ENCODE data around the gene ZG16B. TPM values are rescaled to one million over a fixed set of nuclear protein-coding genes. Genes with fewer than 3 reads are reported as not detected.

The ZG16B gene
- total RNA-seq, 2 donors from 2014 or later: 34.1 to 62.1 TPM

DNA sequence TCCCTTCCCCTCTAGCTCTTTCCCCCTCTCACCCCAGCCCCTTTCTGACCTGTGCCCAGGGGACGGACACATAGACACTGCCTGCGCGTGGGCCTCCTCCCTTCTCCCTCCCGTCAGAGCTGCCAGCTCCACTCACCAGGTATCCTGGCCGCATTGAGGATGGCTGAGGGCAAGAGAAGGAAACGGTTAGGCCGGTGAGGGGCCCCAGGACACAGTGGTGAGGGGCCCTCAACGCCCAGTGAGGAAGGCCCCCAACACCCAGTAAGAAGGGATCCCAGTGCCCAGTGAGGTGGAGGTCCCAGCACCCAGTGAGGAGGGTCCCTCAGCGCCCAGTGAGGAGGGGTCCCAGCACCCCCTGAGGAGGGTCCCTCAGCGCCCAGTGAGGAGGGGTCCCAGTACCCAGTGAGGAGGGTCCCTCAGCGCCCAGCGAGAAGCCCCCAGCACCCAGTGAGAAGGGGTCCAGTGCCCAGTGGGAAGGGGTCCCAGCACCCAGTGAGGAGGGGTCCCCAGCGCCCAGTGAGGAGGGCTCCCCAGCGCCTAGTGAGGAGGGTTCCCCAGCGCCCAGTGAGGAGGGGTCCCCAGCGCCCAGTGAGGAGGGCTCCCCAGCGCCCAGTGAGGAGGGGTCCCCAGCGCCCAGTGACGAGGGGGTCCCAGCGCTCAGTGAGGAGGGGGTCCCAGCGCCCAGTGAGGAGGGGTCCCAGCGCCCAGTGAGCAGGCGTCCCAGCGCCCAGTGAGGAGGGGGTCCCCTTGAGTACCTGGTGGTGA is 26.8 kb downstream of the ZG16B start:
- peak overlapping the region; percentile 34 for H3K4me3 ChIP-seq

DNA sequence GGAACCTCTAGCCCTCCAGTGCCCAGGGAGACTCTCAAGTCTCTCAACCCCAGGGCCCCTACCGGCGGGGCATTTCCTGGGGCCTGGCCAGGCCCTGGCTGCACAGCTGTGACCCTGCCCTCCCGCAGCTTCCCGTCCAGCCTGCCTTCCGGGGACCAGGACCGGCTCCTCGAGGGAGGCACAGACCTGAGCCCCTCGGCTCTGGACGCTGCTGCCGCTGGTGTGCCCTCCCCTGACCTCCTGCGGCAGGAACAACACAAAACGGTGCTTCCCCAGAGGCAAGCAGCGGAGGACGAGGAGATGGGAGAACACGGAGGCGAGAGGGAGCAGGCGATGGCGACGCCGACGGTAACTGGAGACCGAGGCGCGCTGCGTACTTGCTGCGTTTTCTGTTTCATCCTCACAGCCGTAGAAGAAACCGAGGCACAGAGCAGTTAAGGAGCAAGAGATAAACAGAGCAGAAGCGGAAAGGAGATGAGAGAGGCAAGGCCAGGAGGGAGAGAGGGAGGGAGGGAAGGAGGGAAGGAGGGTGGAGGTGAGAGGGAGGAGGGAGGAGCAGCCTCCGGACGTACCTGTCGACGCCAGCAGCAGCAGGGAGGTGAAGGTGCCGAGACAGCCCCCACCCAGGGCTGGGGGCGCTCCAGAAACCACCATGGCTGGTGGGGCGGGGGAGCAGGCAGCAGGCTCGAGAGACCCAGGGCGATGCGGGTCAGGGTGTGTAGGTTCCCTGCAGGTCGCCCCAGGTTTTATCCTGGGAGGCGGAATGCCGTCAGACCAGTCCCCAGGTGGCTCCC is 27.5 kb downstream of the ZG16B start, which contains the start of gene PRSS22:
Gene PRSS22 (minus strand): TSS at position 720 of the 794 bp plus-strand sequence. CDS start 66 bp downstream, at position 654.
- H3K4me3 ChIP-seq: peak within 1 kb of the TSS; percentile 34
- H3K36me3 ChIP-seq: no peaks in the 10 kb centered on the region
- peak; percentile 34 for DNase-seq
- intact Hi-C loops (cut with DNase I): no loop called here
- peak within 1 kb of the TSS; percentile 51 to 55 for H3K9ac ChIP-seq (ENCODE audit: low read depth in 2 of 2, low read length in 2 of 2)
- TF ChIP-seq, protein P1, sequence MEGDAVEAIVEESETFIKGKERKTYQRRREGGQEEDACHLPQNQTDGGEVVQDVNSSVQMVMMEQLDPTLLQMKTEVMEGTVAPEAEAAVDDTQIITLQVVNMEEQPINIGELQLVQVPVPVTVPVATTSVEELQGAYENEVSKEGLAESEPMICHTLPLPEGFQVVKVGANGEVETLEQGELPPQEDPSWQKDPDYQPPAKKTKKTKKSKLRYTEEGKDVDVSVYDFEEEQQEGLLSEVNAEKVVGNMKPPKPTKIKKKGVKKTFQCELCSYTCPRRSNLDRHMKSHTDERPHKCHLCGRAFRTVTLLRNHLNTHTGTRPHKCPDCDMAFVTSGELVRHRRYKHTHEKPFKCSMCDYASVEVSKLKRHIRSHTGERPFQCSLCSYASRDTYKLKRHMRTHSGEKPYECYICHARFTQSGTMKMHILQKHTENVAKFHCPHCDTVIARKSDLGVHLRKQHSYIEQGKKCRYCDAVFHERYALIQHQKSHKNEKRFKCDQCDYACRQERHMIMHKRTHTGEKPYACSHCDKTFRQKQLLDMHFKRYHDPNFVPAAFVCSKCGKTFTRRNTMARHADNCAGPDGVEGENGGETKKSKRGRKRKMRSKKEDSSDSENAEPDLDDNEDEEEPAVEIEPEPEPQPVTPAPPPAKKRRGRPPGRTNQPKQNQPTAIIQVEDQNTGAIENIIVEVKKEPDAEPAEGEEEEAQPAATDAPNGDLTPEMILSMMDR (IDR thresholded peaks at IDR 0.05): no peak
- no peaks in the 10 kb centered on the region for H3K9me3 ChIP-seq
- H3K4me1 ChIP-seq: no peaks in the 10 kb centered on the region
- peak within 1 kb of the TSS; percentile 58 for H3K27ac ChIP-seq
- H3K27me3 ChIP-seq: peaks cover 9% of the 10 kb centered on the region

More for the DNA sequence above, 26.8 kb downstream of the ZG16B start:
- Histone ChIP-seq H3K9me3 (no peaks in the 10 kb centered on the region), H3K36me3 (no peaks in the 10 kb centered on the region), H3K27ac (peak overlapping the region; percentile 58), H3K9ac (ENCODE audit: low read depth in 2 of 2, low read length in 2 of 2) (peak overlapping the region in 1 of 2 donors; percentile 51), H3K27me3 (peaks cover 9% of the 10 kb centered on the region), H3K4me1 (no peaks in the 10 kb centered on the region)
- intact Hi-C loops (cut with DNase I): no loop called here
- TF ChIP-seq, protein P1 (IDR thresholded peaks at IDR 0.05): no peak
- DNase-seq: no peak

DNA sequence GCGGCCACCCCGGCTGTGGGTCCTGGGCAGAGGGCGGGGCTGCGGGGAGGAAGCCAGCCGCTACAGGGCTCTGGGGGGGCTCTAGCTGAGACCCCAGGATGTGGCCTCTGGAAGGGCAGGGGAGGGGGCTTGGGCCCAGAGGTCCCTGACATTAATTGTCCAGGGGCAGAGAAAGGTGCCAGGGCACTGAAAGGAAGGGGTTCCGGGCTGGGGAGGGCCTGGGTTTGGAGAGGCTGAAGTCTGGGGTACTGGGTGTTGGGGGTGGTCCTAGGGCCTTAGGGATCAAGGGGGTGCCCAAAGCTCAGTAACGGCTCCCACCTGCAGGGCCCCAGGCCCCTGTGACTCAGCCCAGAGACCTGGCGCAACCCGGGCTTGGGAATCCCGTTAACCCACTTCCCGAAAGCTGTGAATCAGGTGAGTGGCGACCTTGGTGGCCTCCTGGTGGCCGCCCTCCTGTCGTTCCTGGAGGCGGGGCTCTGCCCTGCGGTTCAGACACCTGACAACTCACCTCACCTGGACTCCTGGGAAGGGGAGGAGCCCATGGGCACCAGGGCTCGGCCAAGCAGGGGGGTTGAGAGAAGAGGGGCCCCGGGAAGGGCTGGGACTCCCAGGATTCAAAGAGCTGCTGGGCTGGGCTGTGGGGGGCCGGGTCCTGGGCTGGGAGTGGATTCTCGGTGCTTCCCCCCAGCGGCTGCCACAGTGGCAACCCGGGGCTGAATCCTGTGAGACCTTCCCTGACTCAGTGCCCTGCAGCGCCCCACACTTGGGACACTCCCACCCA is 28.3 kb downstream of the ZG16B start:
- TF ChIP-seq, protein P1 (IDR thresholded peaks at IDR 0.05): no peak
- Histone ChIP-seq H3K36me3 (no peaks in the 10 kb centered on the region), H3K4me1 (no peaks in the 10 kb centered on the region), H3K4me3 (peak overlapping the region; percentile 34), H3K9ac (ENCODE audit: low read depth in 2 of 2, low read length in 2 of 2) (peak overlapping the region; percentile 34 to 55), H3K9me3 (no peaks in the 10 kb centered on the region), H3K27me3 (peaks cover 5% of the 10 kb centered on the region), H3K27ac (peak overlapping the region; percentile 58)
- intact Hi-C loops (cut with DNase I): no loop called here
- DNase-seq: peak; percentile 88

DNA sequence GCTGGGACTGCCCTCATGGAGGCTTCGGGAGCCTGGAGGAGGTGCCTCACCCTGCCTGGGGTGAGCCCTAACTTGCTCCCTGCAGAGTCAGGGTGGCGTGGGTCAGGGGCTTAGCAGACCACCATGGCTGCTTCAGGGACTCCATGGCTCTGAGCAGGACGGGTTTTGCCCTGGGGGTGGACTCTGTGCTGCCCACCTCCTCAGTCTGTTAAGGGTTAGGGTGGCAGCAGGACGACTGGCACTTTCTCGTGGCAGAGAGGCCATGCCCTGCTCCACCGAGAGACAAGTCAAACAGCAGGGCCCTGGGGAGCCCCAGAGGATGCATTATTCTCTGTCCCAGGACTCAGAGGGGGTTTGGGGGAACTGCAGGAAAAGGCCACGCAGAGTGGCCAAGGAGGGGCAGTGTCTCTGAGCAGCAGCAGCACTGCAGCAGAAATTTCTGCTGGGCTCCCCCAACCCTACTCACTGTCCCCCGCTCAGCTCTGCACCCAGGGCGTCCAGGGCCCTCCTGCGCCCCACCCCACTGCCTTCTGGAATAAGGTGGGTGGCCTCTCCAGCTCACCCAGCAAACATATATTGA is 29.7 kb downstream of the ZG16B start:
- Histone ChIP-seq H3K27ac (no peak overlapping the region), H3K27me3 (peaks cover 5% of the 10 kb centered on the region), H3K4me1 (no peaks in the 10 kb centered on the region), H3K9me3 (no peaks in the 10 kb centered on the region), H3K36me3 (no peaks in the 10 kb centered on the region), H3K4me3 (no peak overlapping the region), H3K9ac (ENCODE audit: low read depth in 2 of 2, low read length in 2 of 2) (no peak overlapping the region)
- intact Hi-C loops (cut with DNase I): no loop called here
- no peak for DNase-seq
- TF ChIP-seq, protein P1 (IDR thresholded peaks at IDR 0.05): no peak

All from colonic mucosa (tissue), 4 donors.